Osteoblast (primary cell): ENCODE results near the gene MTCH1. TPM values are rescaled to one million over a fixed set of nuclear protein-coding genes. Genes with fewer than 3 reads are reported as not detected.

Experiments
- DNase-seq: peaks from one replicate; pipeline ENCODE4 v3.0.0; 2011; ENCODE audit warnings: low spot score, mixed read lengths; ENCODE audit not compliant: insufficient read length; ENCODE audit errors: missing footprints
- H2AFZ ChIP-seq: 2 replicates; pipeline ENCODE4 v1.6.0; 2011; ENCODE audit warnings: mild to moderate bottlenecking, low read length
- H3K27ac ChIP-seq: 2 replicates; pipeline ENCODE4 v1.5.1; 2011; ENCODE audit warnings: mild to moderate bottlenecking, low read depth, low read length, moderate library complexity
- H3K27me3 ChIP-seq: 2 replicates; pipeline ENCODE4 v1.6.0; 2012; ENCODE audit warnings: mild to moderate bottlenecking, control low read depth, inconsistent platforms, low read length, moderate library complexity; ENCODE audit not compliant: insufficient read depth
- H3K36me3 ChIP-seq: 2 replicates; pipeline ENCODE4 v1.5.1; 2011; ENCODE audit warnings: mild to moderate bottlenecking, low read length, control low read depth, moderate library complexity; ENCODE audit not compliant: insufficient read depth
- H3K4me1 ChIP-seq: 2 replicates; pipeline ENCODE4 v1.5.1; 2011; ENCODE audit warnings: mild to moderate bottlenecking, low read length, control low read depth, moderate library complexity; ENCODE audit not compliant: insufficient read depth
- H3K4me2 ChIP-seq: 2 replicates; pipeline ENCODE4 v1.6.0; 2011; ENCODE audit warnings: mild to moderate bottlenecking, low read length; ENCODE audit not compliant: insufficient read depth
- H3K4me3 ChIP-seq: fragments of 200-600 bp; sonication (generic); 3 replicates; pipeline ENCODE4 v1.5.1; 2012; ENCODE audit warnings: mild to moderate bottlenecking, low read length, inconsistent platforms; ENCODE audit not compliant: insufficient read depth
- H3K79me2 ChIP-seq: 2 replicates; pipeline ENCODE4 v1.6.0; 2012; ENCODE audit warnings: mild to moderate bottlenecking, low read length, control low read depth, inconsistent platforms; ENCODE audit not compliant: insufficient read depth
- H3K9me3 ChIP-seq: 2 replicates; pipeline ENCODE4 v1.5.1; 2011; ENCODE audit warnings: low read depth, low read length, control low read depth
- H4K20me1 ChIP-seq: 2 replicates; pipeline ENCODE4 v1.6.0; 2012; ENCODE audit warnings: mild to moderate bottlenecking, low read length, control low read depth; ENCODE audit not compliant: insufficient read depth
- total RNA-seq: library from RNA; depleted of rRNA; stranded (reverse); fragments of >200 nt; gene quantifications from 2 replicates; pipeline ENCODE4 v1.2.3, GENCODE V29; 2012
- TF ChIP-seq, protein P1 (sequence below): IDR thresholded peaks from 2 replicates; pipeline ENCODE4 v1.5.1; 2011; ENCODE audit warnings: mild to moderate bottlenecking, low read depth, low read length, moderate library complexity; ENCODE audit errors: extremely low read depth

MTCH1 gene
- total RNA-seq, 1 donor = 185 TPM

DNA sequence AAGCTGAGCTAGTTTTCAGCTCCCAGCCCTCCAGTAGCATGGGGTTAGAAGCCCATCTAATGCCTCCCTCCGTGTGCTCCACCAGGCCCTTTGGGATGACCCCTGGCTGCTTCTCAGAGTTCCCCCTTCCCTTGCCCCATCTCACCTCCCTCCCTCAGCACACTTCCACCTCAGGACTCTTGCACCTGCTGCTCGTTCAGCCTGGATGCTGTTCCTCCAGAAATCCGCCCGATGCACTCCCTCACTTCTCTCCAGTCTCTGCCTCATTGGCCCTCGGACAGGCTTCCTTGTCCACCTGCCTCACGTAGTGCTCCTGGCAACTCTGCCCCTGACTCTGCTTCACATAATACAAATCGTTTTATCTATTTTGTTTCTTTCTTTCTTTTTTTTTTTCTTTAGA, 46.2 kb upstream of the MTCH1 start:
- no peaks in the 10 kb centered on the region for H3K9me3 ChIP-seq
- no peak overlapping the region for H3K4me3 ChIP-seq
- DNase-seq = no peak
- no peaks in the 10 kb centered on the region for H4K20me1 ChIP-seq
- no peak overlapping the region for H3K27ac ChIP-seq
- no peak overlapping the region for H2AFZ ChIP-seq
- H3K79me2 ChIP-seq = no peaks in the 10 kb centered on the region
- TF ChIP-seq, protein P1, sequence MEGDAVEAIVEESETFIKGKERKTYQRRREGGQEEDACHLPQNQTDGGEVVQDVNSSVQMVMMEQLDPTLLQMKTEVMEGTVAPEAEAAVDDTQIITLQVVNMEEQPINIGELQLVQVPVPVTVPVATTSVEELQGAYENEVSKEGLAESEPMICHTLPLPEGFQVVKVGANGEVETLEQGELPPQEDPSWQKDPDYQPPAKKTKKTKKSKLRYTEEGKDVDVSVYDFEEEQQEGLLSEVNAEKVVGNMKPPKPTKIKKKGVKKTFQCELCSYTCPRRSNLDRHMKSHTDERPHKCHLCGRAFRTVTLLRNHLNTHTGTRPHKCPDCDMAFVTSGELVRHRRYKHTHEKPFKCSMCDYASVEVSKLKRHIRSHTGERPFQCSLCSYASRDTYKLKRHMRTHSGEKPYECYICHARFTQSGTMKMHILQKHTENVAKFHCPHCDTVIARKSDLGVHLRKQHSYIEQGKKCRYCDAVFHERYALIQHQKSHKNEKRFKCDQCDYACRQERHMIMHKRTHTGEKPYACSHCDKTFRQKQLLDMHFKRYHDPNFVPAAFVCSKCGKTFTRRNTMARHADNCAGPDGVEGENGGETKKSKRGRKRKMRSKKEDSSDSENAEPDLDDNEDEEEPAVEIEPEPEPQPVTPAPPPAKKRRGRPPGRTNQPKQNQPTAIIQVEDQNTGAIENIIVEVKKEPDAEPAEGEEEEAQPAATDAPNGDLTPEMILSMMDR = no peak
- H3K4me1 ChIP-seq = no peaks in the 10 kb centered on the region
- no peaks in the 10 kb centered on the region for H3K36me3 ChIP-seq
- no peaks in the 10 kb centered on the region for H3K27me3 ChIP-seq
- no peak overlapping the region for H3K4me2 ChIP-seq

DNA sequence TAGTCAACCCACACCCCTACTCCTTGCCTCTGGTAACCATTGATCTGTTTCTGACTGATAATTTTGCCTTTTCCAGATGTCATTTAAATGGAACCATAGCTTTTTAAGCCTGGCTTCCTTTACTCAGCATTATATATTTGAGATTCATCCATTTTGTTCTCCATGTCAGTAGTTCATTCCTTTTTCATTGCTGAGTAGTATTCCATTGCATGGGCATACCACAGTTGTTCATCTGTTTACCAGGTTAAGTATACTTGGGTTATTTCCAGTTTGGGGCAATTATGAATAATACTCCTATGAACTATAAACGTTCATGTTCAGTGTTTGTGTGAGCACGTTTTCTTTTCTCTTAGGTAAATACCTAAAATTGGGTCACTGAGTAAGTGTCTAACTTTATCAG, 44.6 kb upstream of the MTCH1 start:
- Histone ChIP-seq H2AFZ (no peak overlapping the region), H3K9me3 (no peaks in the 10 kb centered on the region), H3K79me2 (no peaks in the 10 kb centered on the region), H3K4me3 (no peak overlapping the region), H3K36me3 (no peaks in the 10 kb centered on the region), H3K4me1 (no peaks in the 10 kb centered on the region), H3K27me3 (no peaks in the 10 kb centered on the region), H4K20me1 (no peaks in the 10 kb centered on the region), H3K27ac (no peak overlapping the region), H3K4me2 (no peak overlapping the region)
- no peak for DNase-seq
- TF ChIP-seq, protein P1 = no peak

DNA sequence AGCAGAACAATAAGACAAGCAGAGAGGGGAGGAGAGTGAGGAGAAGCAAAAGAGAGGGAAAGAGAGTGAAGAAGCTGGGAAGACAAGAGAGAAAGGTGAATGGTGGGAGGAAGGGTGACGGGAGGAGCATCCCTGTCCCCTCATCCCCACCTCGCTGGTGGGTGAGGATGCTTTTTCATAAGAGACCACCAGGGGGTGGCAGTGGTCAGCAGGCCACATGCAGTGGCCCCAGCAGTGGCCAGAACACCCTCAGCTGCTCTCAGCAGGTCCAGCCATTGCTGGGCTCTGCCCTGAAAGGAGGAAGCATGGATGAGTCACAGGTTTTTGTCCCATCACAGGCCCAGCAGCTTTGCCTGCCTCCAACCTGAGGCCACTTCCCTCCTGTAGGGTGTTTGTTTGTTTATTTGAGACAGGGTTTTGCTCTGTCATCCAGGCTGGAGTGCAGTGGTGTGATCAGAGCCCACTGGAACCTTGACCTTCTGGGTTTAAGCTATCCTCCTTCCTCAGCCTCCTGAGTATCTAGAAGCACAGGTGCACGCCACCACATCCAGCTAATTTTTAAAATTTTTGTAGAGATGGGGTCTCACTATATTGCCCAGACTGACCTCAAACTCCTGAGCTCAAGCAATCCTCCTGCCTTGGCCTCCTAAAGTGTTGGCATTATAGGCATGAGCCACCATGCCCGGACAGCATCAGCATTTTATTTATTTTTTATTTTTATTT, 43.4 kb upstream of the MTCH1 start:
- DNase-seq = peak; percentile 96
- Histone ChIP-seq H3K36me3 (no peaks in the 10 kb centered on the region), H3K4me1 (no peaks in the 10 kb centered on the region), H3K9me3 (no peaks in the 10 kb centered on the region), H3K4me3 (no peak overlapping the region), H2AFZ (no peak overlapping the region), H3K27me3 (no peaks in the 10 kb centered on the region), H3K4me2 (no peak overlapping the region), H4K20me1 (no peaks in the 10 kb centered on the region), H3K27ac (no peak overlapping the region), H3K79me2 (no peaks in the 10 kb centered on the region)
- TF ChIP-seq, protein P1 = peak; percentile 68

DNA sequence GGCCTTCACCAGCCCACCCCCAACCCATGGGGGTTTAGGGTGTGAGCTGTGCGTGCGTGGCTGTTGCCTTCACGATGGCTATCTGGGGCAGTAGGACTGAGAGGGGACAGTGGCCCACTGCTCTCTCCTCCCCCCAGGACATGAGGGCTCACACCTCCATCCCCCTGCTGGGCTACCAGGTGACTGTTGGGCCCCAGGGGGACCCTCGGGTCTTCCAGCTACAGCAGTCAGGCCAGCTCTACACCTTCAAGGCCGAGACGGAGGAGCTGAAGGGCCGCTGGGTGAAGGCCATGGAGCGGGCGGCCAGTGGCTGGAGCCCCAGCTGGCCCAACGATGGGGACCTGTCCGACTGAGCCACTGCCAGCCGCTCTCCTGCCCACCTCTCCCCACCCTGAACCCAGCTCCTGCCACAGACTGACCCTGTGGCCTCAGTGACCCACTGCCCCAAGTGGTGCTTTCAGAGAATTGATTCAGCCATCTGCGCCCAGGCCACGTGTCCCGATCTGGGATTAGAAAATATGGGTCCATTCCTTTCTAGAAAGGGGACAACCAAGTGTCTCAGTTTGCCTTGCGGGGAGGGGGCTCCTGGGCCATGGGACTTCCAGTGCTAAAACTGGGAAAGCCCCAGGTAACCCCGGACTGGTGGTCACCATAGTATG, 41.9 kb upstream of the MTCH1 start:
- TF ChIP-seq, protein P1 = no peak
- Histone ChIP-seq H3K4me2 (no peak overlapping the region), H4K20me1 (no peaks in the 10 kb centered on the region), H3K27me3 (no peaks in the 10 kb centered on the region), H3K79me2 (no peaks in the 10 kb centered on the region), H3K4me1 (no peaks in the 10 kb centered on the region), H3K9me3 (no peaks in the 10 kb centered on the region), H3K27ac (no peak overlapping the region), H2AFZ (no peak overlapping the region), H3K36me3 (no peaks in the 10 kb centered on the region), H3K4me3 (no peak overlapping the region)
- DNase-seq = no peak
